G401 (cell line): ENCODE measurements around the gene CRTAC1. TPM values are rescaled to one million over a fixed set of nuclear protein-coding genes. Genes with fewer than 3 reads are reported as not detected.
A peak's percentile ranks its signal among the peaks of the same experiment; 100 is the strongest.

ENCODE experiments used
- DNase-seq: peaks from one replicate; pipeline ENCODE4 v3.0.0-alpha.2; 2015; ENCODE audit warnings: low spot score
- in situ Hi-C: cut with HindIII; loops from 2 replicates; pipeline ENCODE4 v1.10.0; 2016; ENCODE audit warnings: low sequenced_read_pairs, mixed read lengths
- total RNA-seq: library from RNA; depleted of rRNA; stranded (reverse); fragments of >200 nt; shearing (Covaris generic); gene quantifications from 2 replicates; pipeline ENCODE4 v1.2.3, GENCODE V29; 2014; rRNA removed

The CRTAC1 gene
- total RNA-seq, 1 experiment from 2014 or later, result 0.10 TPM

- in situ Hi-C loops, result no loop called here
- DNase-seq, result peak; percentile 53
These were observed 202.6 kb downstream of the CRTAC1 start for GRCh38 chr10:97827702-97828291.

- no peak for DNase-seq
- in situ Hi-C loops, result no loop called here
These were observed 203.5 kb downstream of the CRTAC1 start for GRCh38 chr10:97826892-97827291.

GRCh38 chr10:97825020-97825760 lies 205.2 kb downstream of the CRTAC1 start:
- DNase-seq, result peak; percentile 34
- in situ Hi-C loops, result no loop called here

GRCh38 chr10:97823734-97824133 lies 206.7 kb downstream of the CRTAC1 start:
- peak; percentile 95 for DNase-seq
- in situ Hi-C loops, result no loop called here

- in situ Hi-C loops, result no loop called here
- peak; percentile 57 for DNase-seq
These were observed 208.1 kb downstream of the CRTAC1 start for GRCh38 chr10:97822261-97822687.

- DNase-seq, result peak; percentile 86
- in situ Hi-C loops, result no loop called here
These were observed 208.9 kb downstream of the CRTAC1 start for GRCh38 chr10:97821308-97822038.

- no peak for DNase-seq
- in situ Hi-C loops, result no loop called here
These were observed 210.2 kb downstream of the CRTAC1 start for GRCh38 chr10:97820096-97820704.

GRCh38 chr10:97818572-97818971 lies 211.8 kb downstream of the CRTAC1 start:
- in situ Hi-C loops, result no loop called here
- no peak for DNase-seq

- in situ Hi-C loops, result no loop called here
These were observed 213.8 kb downstream of the CRTAC1 start for GRCh38 chr10:97816609-97817008.

More at GRCh38 chr10:97816609-97817008, 213.8 kb downstream of the CRTAC1 start:
- DNase-seq, result no peak

Other genes with a start within 250 kb of the CRTAC1 start
- 0.12 TPM in 1 of 2 replicates, not detected in the other for gene GOLGA7B, start 180.8 kb downstream of the CRTAC1 start, total RNA-seq
- gene R3HCC1L, start 104.0 kb upstream of the CRTAC1 start, total RNA-seq, result 15.1 and 16.6 TPM in 2 replicates
- not detected in 2 replicates for gene LOXL4, start 237.6 kb upstream of the CRTAC1 start, total RNA-seq